ENCODE results near the gene FAM76B.

DNA sequence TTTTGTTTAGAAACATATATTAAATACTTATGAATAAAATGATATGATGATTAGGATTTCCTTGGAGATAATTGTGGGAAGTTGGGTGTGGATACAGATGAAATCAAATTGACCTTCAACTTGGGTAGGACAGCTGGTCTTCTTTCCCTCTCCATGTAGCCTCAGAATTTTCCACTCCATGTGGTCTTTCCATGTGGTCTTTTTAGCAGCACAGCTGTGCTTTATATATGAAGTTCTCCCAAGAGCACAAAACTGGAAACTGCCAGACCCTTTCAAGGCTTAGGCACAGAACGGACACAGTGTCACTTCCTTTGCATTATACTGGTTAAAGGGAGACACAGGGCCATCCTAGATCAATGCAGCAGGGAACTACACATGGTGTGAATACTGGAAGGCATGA lies 28.6 kb downstream of the FAM76B start:
- TF ChIP-seq, protein P1, sequence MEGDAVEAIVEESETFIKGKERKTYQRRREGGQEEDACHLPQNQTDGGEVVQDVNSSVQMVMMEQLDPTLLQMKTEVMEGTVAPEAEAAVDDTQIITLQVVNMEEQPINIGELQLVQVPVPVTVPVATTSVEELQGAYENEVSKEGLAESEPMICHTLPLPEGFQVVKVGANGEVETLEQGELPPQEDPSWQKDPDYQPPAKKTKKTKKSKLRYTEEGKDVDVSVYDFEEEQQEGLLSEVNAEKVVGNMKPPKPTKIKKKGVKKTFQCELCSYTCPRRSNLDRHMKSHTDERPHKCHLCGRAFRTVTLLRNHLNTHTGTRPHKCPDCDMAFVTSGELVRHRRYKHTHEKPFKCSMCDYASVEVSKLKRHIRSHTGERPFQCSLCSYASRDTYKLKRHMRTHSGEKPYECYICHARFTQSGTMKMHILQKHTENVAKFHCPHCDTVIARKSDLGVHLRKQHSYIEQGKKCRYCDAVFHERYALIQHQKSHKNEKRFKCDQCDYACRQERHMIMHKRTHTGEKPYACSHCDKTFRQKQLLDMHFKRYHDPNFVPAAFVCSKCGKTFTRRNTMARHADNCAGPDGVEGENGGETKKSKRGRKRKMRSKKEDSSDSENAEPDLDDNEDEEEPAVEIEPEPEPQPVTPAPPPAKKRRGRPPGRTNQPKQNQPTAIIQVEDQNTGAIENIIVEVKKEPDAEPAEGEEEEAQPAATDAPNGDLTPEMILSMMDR (IDR thresholded peaks at IDR 0.05; ENCODE audit: low read depth, low read length) = no peak
- TF ChIP-seq POLR2A (IDR thresholded peaks at IDR 0.05; ENCODE audit: extremely low read depth, insufficient read length) = no peak
- TF ChIP-seq, protein P2, sequence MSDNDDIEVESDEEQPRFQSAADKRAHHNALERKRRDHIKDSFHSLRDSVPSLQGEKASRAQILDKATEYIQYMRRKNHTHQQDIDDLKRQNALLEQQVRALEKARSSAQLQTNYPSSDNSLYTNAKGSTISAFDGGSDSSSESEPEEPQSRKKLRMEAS (IDR thresholded peaks at IDR 0.05; ENCODE audit: low read depth, low read length) = no peak
